AG08396 (cell line): ENCODE data around the gene FFAR3.

Source experiments
- DNase-seq: peaks from one replicate; pipeline ENCODE4 v3.0.0; 2012; ENCODE audit warnings: low spot score, mixed read lengths

FFAR3 gene

GRCh38 chr19:35331551-35332214 lies 26.6 kb upstream of the FFAR3 start:
- no peak for DNase-seq

GRCh38 chr19:35332817-35333216 lies 25.4 kb upstream of the FFAR3 start:
- DNase-seq: no peak

GRCh38 chr19:35334144-35334753 lies 24.0 kb upstream of the FFAR3 start:
- DNase-seq: no peak

- DNase-seq: no peak
These were observed 21.9 kb upstream of the FFAR3 start for GRCh38 chr19:35336166-35336955.

GRCh38 chr19:35337097-35337983 lies 20.9 kb upstream of the FFAR3 start:
- no peak for DNase-seq

GRCh38 chr19:35337984-35338296 lies 20.3 kb upstream of the FFAR3 start:
- no peak for DNase-seq

GRCh38 chr19:35340431-35340830 lies 17.8 kb upstream of the FFAR3 start:
- no peak for DNase-seq

GRCh38 chr19:35341006-35341405 lies 17.3 kb upstream of the FFAR3 start:
- DNase-seq: no peak

GRCh38 chr19:35341565-35342225 lies 16.6 kb upstream of the FFAR3 start:
- no peak for DNase-seq

GRCh38 chr19:35342430-35342829 lies 15.8 kb upstream of the FFAR3 start:
- no peak for DNase-seq

GRCh38 chr19:35344511-35345031 lies 13.7 kb upstream of the FFAR3 start:
- DNase-seq: no peak

- no peak for DNase-seq
These were observed 12.6 kb upstream of the FFAR3 start for GRCh38 chr19:35345671-35346111.

- DNase-seq: no peak
These were observed 11.8 kb upstream of the FFAR3 start for GRCh38 chr19:35346193-35347052.

GRCh38 chr19:35347171-35347929 lies 10.9 kb upstream of the FFAR3 start, which contains the start of gene FFAR1:
Gene FFAR1 (plus strand): TSS chr19:35347902. CDS start chr19:35351552, 3,650 bp downstream.
- DNase-seq: no peak

GRCh38 chr19:35347930-35348298 lies 10.3 kb upstream of the FFAR3 start:
- DNase-seq: no peak

GRCh38 chr19:35348911-35349611 lies 9.2 kb upstream of the FFAR3 start:
- DNase-seq: no peak

GRCh38 chr19:35349614-35350521 lies 8.4 kb upstream of the FFAR3 start:
- no peak for DNase-seq

GRCh38 chr19:35350591-35350990 lies 7.7 kb upstream of the FFAR3 start:
- DNase-seq: no peak
